Measurements from ENCODE around the gene ARHGAP19.

ARHGAP19 gene

GRCh38 chr10:97263971-97264370, 28.5 kb downstream of the ARHGAP19 start:
- no peak for TF ChIP-seq CTCF (IDR thresholded peaks at IDR 0.05; ENCODE audit: control insufficient read depth, insufficient read depth, low read depth, low read length, missing control alignments)
- DNase-seq (ENCODE audit: low read depth), result no peak
- no peak overlapping the region for H3K4me3 ChIP-seq (ENCODE audit: control insufficient read depth, low read depth, low read length)

- no peak for TF ChIP-seq CTCF (IDR thresholded peaks at IDR 0.05; ENCODE audit: control insufficient read depth, insufficient read depth, low read depth, low read length, missing control alignments)
- DNase-seq (ENCODE audit: low read depth), result no peak
- H3K4me3 ChIP-seq (ENCODE audit: control insufficient read depth, low read depth, low read length), result no peak overlapping the region
Measured at GRCh38 chr10:97261656-97262055, 30.8 kb downstream of the ARHGAP19 start.

- DNase-seq (ENCODE audit: low read depth), result no peak
- no peak for TF ChIP-seq CTCF (IDR thresholded peaks at IDR 0.05; ENCODE audit: control insufficient read depth, insufficient read depth, low read depth, low read length, missing control alignments)
- H3K4me3 ChIP-seq (ENCODE audit: control insufficient read depth, low read depth, low read length), result no peak overlapping the region
Measured at GRCh38 chr10:97261183-97261582, 31.3 kb downstream of the ARHGAP19 start.

GRCh38 chr10:97259119-97259518, 33.3 kb downstream of the ARHGAP19 start:
- no peak overlapping the region for H3K4me3 ChIP-seq (ENCODE audit: control insufficient read depth, low read depth, low read length)
- DNase-seq (ENCODE audit: low read depth), result no peak
- TF ChIP-seq CTCF (IDR thresholded peaks at IDR 0.05; ENCODE audit: control insufficient read depth, insufficient read depth, low read depth, low read length, missing control alignments), result no peak

GRCh38 chr10:97256356-97256755, 36.1 kb downstream of the ARHGAP19 start:
- H3K4me3 ChIP-seq (ENCODE audit: control insufficient read depth, low read depth, low read length), result no peak overlapping the region
- DNase-seq (ENCODE audit: low read depth), result no peak
- TF ChIP-seq CTCF (IDR thresholded peaks at IDR 0.05; ENCODE audit: control insufficient read depth, insufficient read depth, low read depth, low read length, missing control alignments), result no peak

- DNase-seq (ENCODE audit: low read depth), result no peak
- no peak overlapping the region for H3K4me3 ChIP-seq (ENCODE audit: control insufficient read depth, low read depth, low read length)
- no peak for TF ChIP-seq CTCF (IDR thresholded peaks at IDR 0.05; ENCODE audit: control insufficient read depth, insufficient read depth, low read depth, low read length, missing control alignments)
Measured at GRCh38 chr10:97255512-97256293, 36.7 kb downstream of the ARHGAP19 start.
